HepG2 (cell line): Measurements from ENCODE around the gene KRTAP3-3. TPM values are rescaled to one million over a fixed set of nuclear protein-coding genes. Genes with fewer than 3 reads are reported as not detected.

Source experiments
- ATAC-seq: fragments of 200-7000 bp; cut with Tn5 transposase; 3 replicates; pipeline ENCODE4 v1.9.1; 2020; ENCODE audit warnings: mild to moderate bottlenecking, moderate library complexity
- BruUV-seq: library from RNA; stranded (reverse); fragments of 400-500 nt; replicated peaks from 2 replicates; lab custom pipeline; 2021; lab: Mats Ljungman, UMichigan
- CTCF ChIA-PET: fragments of 300-600 bp; formaldehyde crosslinking; extraction: SDS; loops from one replicate; lab custom pipeline; 2021; ENCODE audit warnings: low total read pairs, inconsistent platforms, low intra/inter-chr PET ratio; lab: Yijun Ruan, JAX
- POLR2A ChIA-PET: fragments of 350-600 bp; sonication (Branson Sonifier 250); formaldehyde crosslinking; loops from one replicate; lab custom pipeline; 2020; ENCODE audit warnings: antibody characterized with exemption, inconsistent platforms; lab: Yijun Ruan, JAX
- DNase-seq: peaks from one replicate; pipeline ENCODE4 v3.0.0-alpha.2; 2015; ENCODE audit warnings: low spot score
- FAIRE-seq: peaks from 3 replicates; lab custom pipeline; 2011; peaks lifted over from hg19 to GRCh38; lab: Jason Lieb, UNC
- H2AFZ ChIP-seq: one replicate; pipeline ENCODE4 v1.6.1; 2011; ENCODE audit warnings: low read length, inconsistent platforms
- H3K27ac ChIP-seq: fragments of 300-600 bp; 3 replicates; pipeline ENCODE4 v1.8.0; 2011; ENCODE audit warnings: mixed run types, mild to moderate bottlenecking, mixed read lengths, low read length, inconsistent platforms; ENCODE audit not compliant: insufficient read depth; ENCODE audit errors: extremely low read length
- H3K27me3 ChIP-seq, 2 experiments: fragments of 200-600 bp in 1 of 2; 2 replicates in 1 of 2; 3 replicates in 1 of 2; pipeline versions ENCODE4 v1.6.0 to v1.8.0; 2011; ENCODE audit warnings: low read length in 2 of 2, mild to moderate bottlenecking in 2 of 2, moderate library complexity in 2 of 2, inconsistent platforms in 1 of 2; ENCODE audit not compliant: insufficient read depth in 2 of 2, control insufficient read depth in 1 of 2
- H3K36me3 ChIP-seq, 2 experiments: fragments of 200-600 bp in 1 of 2; replicated peaks in 1 of 2; 2 replicates in 1 of 2; 3 replicates in 1 of 2; pipeline versions ENCODE4 v1.5.1 to v1.8.0; 2011; ENCODE audit warnings: low read length in 2 of 2, inconsistent platforms in 1 of 2; ENCODE audit not compliant: insufficient read depth in 2 of 2, control insufficient read depth in 1 of 2
- H3K4me1 ChIP-seq: 2 replicates; pipeline ENCODE4 v1.5.1; 2012; ENCODE audit warnings: low read length, inconsistent platforms; ENCODE audit not compliant: insufficient read depth
- H3K4me2 ChIP-seq: 2 replicates; pipeline ENCODE4 v1.6.0; 2011; ENCODE audit warnings: low read depth, low read length, inconsistent platforms
- H3K4me3 ChIP-seq, 3 experiments: fragments of 200-600 bp in 1 of 3; sonication (generic), shearing (Covaris generic) in 1 of 3; replicated peaks in 1 of 3; 2 replicates each; pipeline ENCODE4 v1.5.1; 2011 to 2016; ENCODE audit warnings: low read length in 3 of 3, inconsistent platforms in 2 of 3, low read depth in 2 of 3, mild to moderate bottlenecking in 2 of 3, control low read depth in 1 of 3, mixed read lengths in 1 of 3; ENCODE audit not compliant: insufficient read depth in 1 of 3
- H3K79me2 ChIP-seq: one replicate; pipeline ENCODE4 v1.6.1; 2011; ENCODE audit warnings: low read length, inconsistent platforms; ENCODE audit not compliant: insufficient read depth
- H3K9ac ChIP-seq: 2 replicates; pipeline ENCODE4 v1.6.0; 2011; ENCODE audit warnings: mild to moderate bottlenecking, low read depth, low read length, inconsistent platforms; ENCODE audit not compliant: insufficient read depth
- H3K9me3 ChIP-seq: 2 replicates; pipeline ENCODE4 v1.5.1; 2012; ENCODE audit warnings: mild to moderate bottlenecking, low read length
- H4K20me1 ChIP-seq: 2 replicates; pipeline ENCODE4 v1.6.0; 2011; ENCODE audit warnings: inconsistent platforms, mild to moderate bottlenecking, low read length, moderate library complexity; ENCODE audit not compliant: insufficient read depth
- ADNP ChIP-seq: sonication (generic); formaldehyde crosslinking; IDR thresholded peaks from 2 replicates; pipeline ENCODE4 v1.4.0; 2020; ENCODE audit warnings: missing genetic modification reagents
- GLI4 ChIP-seq: sonication (generic); formaldehyde crosslinking; IDR thresholded peaks from 2 replicates; pipeline ENCODE4 v1.5.1; 2020; ENCODE audit warnings: missing genetic modification reagents, mild to moderate bottlenecking, moderate library complexity, borderline replicate concordance
- HMG20B ChIP-seq: conservative IDR thresholded peaks from 2 replicates; pipeline ENCODE4 v1.6.1; 2016; ENCODE audit warnings: missing genetic modification reagents, missing compliant biosample characterization
- HNF4G ChIP-seq, 2 experiments: sonication (generic) in 1 of 2; formaldehyde crosslinking in 1 of 2; IDR thresholded peaks; 2 replicates each; pipeline versions ENCODE4 v1.4.0 to v1.6.1; 2011 to 2020; ENCODE audit warnings: borderline replicate concordance in 2 of 2, low read depth in 2 of 2, mild to moderate bottlenecking in 2 of 2, low read length in 1 of 2, missing genetic modification reagents in 1 of 2, moderate library complexity in 1 of 2
- MEF2D ChIP-seq: sonication (generic); formaldehyde crosslinking; IDR thresholded peaks from 2 replicates; pipeline ENCODE4 v1.5.1; 2020; ENCODE audit warnings: mild to moderate bottlenecking, missing genetic modification reagents
- RFX3 ChIP-seq: IDR thresholded peaks from 2 replicates; pipeline ENCODE4 v1.6.1; 2016; ENCODE audit warnings: missing biosample characterization, missing genetic modification reagents
- SRY ChIP-seq: sonication (generic); formaldehyde crosslinking; IDR thresholded peaks from 2 replicates; pipeline ENCODE4 v1.8.0; 2022; ENCODE audit warnings: mild to moderate bottlenecking, missing genetic modification reagents
- THRA ChIP-seq: sonication (generic); formaldehyde crosslinking; IDR thresholded peaks from 2 replicates; pipeline ENCODE4 v1.4.0; 2020; ENCODE audit warnings: missing genetic modification reagents, borderline replicate concordance
- ZNF136 ChIP-seq: sonication (generic); formaldehyde crosslinking; IDR thresholded peaks from 2 replicates; pipeline ENCODE4 v1.8.1; 2022; ENCODE audit warnings: low read depth, mild to moderate bottlenecking, moderate library complexity, missing genetic modification reagents
- ZNF441 ChIP-seq: sonication (generic); formaldehyde crosslinking; IDR thresholded peaks from 2 replicates; pipeline ENCODE4 v1.7.0; 2021; ENCODE audit warnings: missing genetic modification reagents, borderline replicate concordance
- ZNF546 ChIP-seq: sonication (generic); formaldehyde crosslinking; conservative IDR thresholded peaks from 2 replicates; pipeline ENCODE4 v1.8.1; 2023; ENCODE audit warnings: mild to moderate bottlenecking, missing genetic modification reagents
- ZNF724P ChIP-seq: sonication (generic); formaldehyde crosslinking; IDR thresholded peaks from 2 replicates; pipeline ENCODE4 v1.8.0; 2022; ENCODE audit warnings: missing genetic modification reagents, borderline replicate concordance
- ZNF737 ChIP-seq: sonication (generic); formaldehyde crosslinking; IDR thresholded peaks from 2 replicates; pipeline ENCODE4 v1.5.0; 2020; ENCODE audit warnings: missing genetic modification reagents, mild to moderate bottlenecking, borderline replicate concordance
- ZNF883 ChIP-seq: sonication (generic); formaldehyde crosslinking; IDR thresholded peaks from 2 replicates; pipeline ENCODE4 v1.5.1; 2020; ENCODE audit warnings: mild to moderate bottlenecking, missing genetic modification reagents; ENCODE audit errors: not compliant biosample characterization
- whole genome bisulfite sequencing: methylation state at CpG from one replicate; pipeline ENCODE4 v1.1.6; 2017; ENCODE audit warnings: low lambda C conversion rate; 5-methylcytosine and 5-hydroxymethylcytosine counted together
- in situ Hi-C: cut with HindIII; loops from 2 replicates; pipeline ENCODE4 v1.10.0; 2017; ENCODE audit warnings: low pct_unique_long_range_greater_than_20kb; ENCODE audit not compliant: extremely low pct_ligation_motif_present
- intact Hi-C: fragments of 100-400 bp; cut with micrococcal nuclease; formaldehyde crosslinking; loops from one replicate; pipeline ENCODE4 v1.10.0; 2022; ENCODE audit not compliant: unreplicated experiment
- polyA plus RNA-seq, 8 experiments: library from polyadenylated mRNA; depleted of rRNA in 3 of 8; stranded (reverse) in 7 of 8; unstranded in 1 of 8; fragments of >200 nt; fragmentation: Illumina TruSeq in 4 of 8; extraction: Trizol in 4 of 8; gene quantifications; 2 replicates each; pipeline versions ENCODE4 v1.2.1 to v1.2.3, GENCODE V29; 2011 to 2016; ENCODE audit warnings: low read depth in 4 of 8, missing spikeins in 1 of 8, mixed read lengths in 1 of 8; ENCODE audit not compliant: insufficient read depth in 1 of 8
- total RNA-seq, 5 experiments: library from RNA; depleted of rRNA; stranded (reverse); fragments of >200 nt; fragmentation: Illumina TruSeq; extraction: Trizol; gene quantifications; 2 replicates each; pipeline ENCODE4 v1.2.3, GENCODE V29; 2016; ENCODE audit warnings: low read depth in 1 of 5
- TF ChIP-seq, protein P1 (sequence below): sonication (generic); formaldehyde crosslinking; IDR thresholded peaks from 2 replicates; pipeline ENCODE4 v1.5.0; 2020; ENCODE audit warnings: mild to moderate bottlenecking, missing genetic modification reagents
- TF ChIP-seq, protein P2 (sequence below): sonication (generic); formaldehyde crosslinking; IDR thresholded peaks from 2 replicates; pipeline ENCODE4 v1.4.0; 2020; ENCODE audit warnings: missing genetic modification reagents, borderline replicate concordance

Gene KRTAP3-3
- total and polyA plus RNA-seq, 2 of the 13 experiments (the other 11 are each of a cell fraction or from before 2014, with no cell fraction given): not detected

- Histone ChIP-seq H3K9ac (no peak overlapping the region), H4K20me1 (no peaks in the 10 kb centered on the region), H3K4me1 (peaks cover 53% of the 10 kb centered on the region), H2AFZ (no peak overlapping the region), H3K36me3 (no peaks in the 10 kb centered on the region), H3K4me2 (no peak overlapping the region), H3K4me3 (no peak overlapping the region), H3K27ac (no peak overlapping the region), H3K27me3 (no peaks in the 10 kb centered on the region), H3K79me2 (no peaks in the 10 kb centered on the region), H3K9me3 (no peaks in the 10 kb centered on the region)
- no TSS peak for BruUV-seq
- intact Hi-C loops (no loop called here), in situ Hi-C loops (no loop called here)
- ATAC-seq: no peak
- 84% methylated on average over 7 of the region's 7 CpGs for WGBS
- CTCF ChIA-PET: no interaction called here
- no peak for DNase-seq
- POLR2A ChIA-PET: interaction anchor here (1.3 kb wide), 1 partner anchor 58 kb away, joined by 3 read pairs; no protein-coding TSS in a partner anchor
- FAIRE-seq: no peak
- TF ChIP-seq ZNF136 (no peak), THRA (no peak), HNF4G (IDR thresholded peaks at IDR 0.05; ENCODE audit: borderline replicate concordance, low read depth, low read length) (no peak), HNF4G (CRISPR knock-in tag; IDR thresholded peaks at IDR 0.05; ENCODE audit: borderline replicate concordance, low read depth) (no peak), RFX3 (no peak), ZNF724P (CRISPR knock-in tag) (no peak), MEF2D (CRISPR knock-in tag) (no peak), ZNF546 (CRISPR knock-in tag) (no peak), ADNP (no peak), ZNF737 (CRISPR knock-in tag) (no peak), SRY (no peak), GLI4 (no peak), HMG20B (CRISPR knock-in tag) (no peak), ZNF441 (CRISPR knock-in tag) (no peak), ZNF883 (CRISPR knock-in tag) (no peak)
- TF ChIP-seq, protein P1, sequence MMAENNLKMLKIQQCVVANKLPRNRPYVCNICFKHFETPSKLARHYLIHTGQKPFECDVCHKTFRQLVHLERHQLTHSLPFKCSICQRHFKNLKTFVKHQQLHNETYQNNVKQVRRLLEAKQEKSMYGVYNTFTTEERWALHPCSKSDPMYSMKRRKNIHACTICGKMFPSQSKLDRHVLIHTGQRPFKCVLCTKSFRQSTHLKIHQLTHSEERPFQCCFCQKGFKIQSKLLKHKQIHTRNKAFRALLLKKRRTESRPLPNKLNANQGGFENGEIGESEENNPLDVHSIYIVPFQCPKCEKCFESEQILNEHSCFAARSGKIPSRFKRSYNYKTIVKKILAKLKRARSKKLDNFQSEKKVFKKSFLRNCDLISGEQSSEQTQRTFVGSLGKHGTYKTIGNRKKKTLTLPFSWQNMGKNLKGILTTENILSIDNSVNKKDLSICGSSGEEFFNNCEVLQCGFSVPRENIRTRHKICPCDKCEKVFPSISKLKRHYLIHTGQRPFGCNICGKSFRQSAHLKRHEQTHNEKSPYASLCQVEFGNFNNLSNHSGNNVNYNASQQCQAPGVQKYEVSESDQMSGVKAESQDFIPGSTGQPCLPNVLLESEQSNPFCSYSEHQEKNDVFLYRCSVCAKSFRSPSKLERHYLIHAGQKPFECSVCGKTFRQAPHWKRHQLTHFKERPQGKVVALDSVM (CRISPR knock-in tag): no peak
- TF ChIP-seq, protein P2, sequence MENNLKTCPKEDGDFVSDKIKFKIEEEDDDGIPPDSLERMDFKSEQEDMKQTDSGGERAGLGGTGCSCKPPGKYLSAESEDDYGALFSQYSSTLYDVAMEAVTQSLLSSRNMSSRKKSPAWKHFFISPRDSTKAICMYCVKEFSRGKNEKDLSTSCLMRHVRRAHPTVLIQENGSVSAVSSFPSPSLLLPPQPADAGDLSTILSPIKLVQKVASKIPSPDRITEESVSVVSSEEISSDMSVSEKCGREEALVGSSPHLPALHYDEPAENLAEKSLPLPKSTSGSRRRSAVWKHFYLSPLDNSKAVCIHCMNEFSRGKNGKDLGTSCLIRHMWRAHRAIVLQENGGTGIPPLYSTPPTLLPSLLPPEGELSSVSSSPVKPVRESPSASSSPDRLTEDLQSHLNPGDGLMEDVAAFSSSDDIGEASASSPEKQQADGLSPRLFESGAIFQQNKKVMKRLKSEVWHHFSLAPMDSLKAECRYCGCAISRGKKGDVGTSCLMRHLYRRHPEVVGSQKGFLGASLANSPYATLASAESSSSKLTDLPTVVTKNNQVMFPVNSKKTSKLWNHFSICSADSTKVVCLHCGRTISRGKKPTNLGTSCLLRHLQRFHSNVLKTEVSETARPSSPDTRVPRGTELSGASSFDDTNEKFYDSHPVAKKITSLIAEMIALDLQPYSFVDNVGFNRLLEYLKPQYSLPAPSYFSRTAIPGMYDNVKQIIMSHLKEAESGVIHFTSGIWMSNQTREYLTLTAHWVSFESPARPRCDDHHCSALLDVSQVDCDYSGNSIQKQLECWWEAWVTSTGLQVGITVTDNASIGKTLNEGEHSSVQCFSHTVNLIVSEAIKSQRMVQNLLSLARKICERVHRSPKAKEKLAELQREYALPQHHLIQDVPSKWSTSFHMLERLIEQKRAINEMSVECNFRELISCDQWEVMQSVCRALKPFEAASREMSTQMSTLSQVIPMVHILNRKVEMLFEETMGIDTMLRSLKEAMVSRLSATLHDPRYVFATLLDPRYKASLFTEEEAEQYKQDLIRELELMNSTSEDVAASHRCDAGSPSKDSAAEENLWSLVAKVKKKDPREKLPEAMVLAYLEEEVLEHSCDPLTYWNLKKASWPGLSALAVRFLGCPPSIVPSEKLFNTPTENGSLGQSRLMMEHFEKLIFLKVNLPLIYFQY: no peak
Observed at GRCh38 chr17:41015454-41015853, 21.5 kb upstream of the KRTAP3-3 start.
